Measurements from ENCODE around the gene CNOT10. TPM values are rescaled to one million over a fixed set of nuclear protein-coding genes. Genes with fewer than 3 reads are reported as not detected.
"Not testable (repeated sequence)": the region's sequence is repeated elsewhere in the genome, so short reads cannot be mapped to it uniquely, and the experiment has no call there.

CNOT10 gene
- total and polyA plus RNA-seq, 4 experiments from 2014 or later, result 33.6 to 47.6 (median 46.0) TPM

DNA sequence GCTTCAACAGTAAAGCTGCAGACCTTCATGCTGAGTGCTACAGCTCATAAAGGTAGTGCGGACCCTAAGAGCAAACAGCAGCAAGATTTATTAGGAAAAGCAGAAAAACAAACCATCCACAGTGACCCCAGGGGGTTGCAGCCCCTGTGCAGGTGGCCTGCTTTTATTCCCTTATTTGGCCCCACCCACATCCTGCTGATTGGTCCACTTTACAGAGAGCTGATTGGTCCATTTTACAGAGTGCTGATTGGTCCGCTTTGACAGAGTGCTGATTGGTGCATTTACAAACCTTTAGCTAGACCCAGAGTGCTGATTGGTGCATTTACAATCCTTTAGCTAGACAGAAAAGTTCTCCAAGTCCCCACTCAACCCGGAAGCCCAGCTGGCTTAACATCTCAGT is 11.3 kb upstream of the CNOT10 start:
- H3K4me3 ChIP-seq (ENCODE audit: low read length in 2 of 2); H3K36me3 Mint-ChIP-seq; H3K27ac ChIP-seq (ENCODE audit: low read depth, low read length); H3K9me3 ChIP-seq (ENCODE audit: control insufficient read depth in 1 of 2, low read length in 2 of 2); H3K4me3 Mint-ChIP-seq; H3K36me3 ChIP-seq (ENCODE audit: insufficient read depth, low read length); H3K27me3 Mint-ChIP-seq; H3K27ac Mint-ChIP-seq; DNase-seq; H3K9me3 Mint-ChIP-seq; intact Hi-C loops (cut with micrococcal nuclease); H3K27me3 ChIP-seq (ENCODE audit: insufficient read depth, low read length); H3K4me1 ChIP-seq (ENCODE audit: insufficient read depth, low read length); H3K4me1 Mint-ChIP-seq: not testable (repeated sequence)
- CTCF ChIA-PET (ENCODE audit: partially characterized antibody), result interaction anchor here (1.0 kb wide), 1 partner anchor 164 kb away, joined by 3 read pairs; no protein-coding TSS in a partner anchor
- POLR2A ChIA-PET (ENCODE audit: partially characterized antibody), result interaction anchor here (0.6 to 1.0 kb wide), 2 partner anchors 11 to 18 kb away, joined by 3 read pairs; partner anchors contain the start of gene CNOT10

DNA sequence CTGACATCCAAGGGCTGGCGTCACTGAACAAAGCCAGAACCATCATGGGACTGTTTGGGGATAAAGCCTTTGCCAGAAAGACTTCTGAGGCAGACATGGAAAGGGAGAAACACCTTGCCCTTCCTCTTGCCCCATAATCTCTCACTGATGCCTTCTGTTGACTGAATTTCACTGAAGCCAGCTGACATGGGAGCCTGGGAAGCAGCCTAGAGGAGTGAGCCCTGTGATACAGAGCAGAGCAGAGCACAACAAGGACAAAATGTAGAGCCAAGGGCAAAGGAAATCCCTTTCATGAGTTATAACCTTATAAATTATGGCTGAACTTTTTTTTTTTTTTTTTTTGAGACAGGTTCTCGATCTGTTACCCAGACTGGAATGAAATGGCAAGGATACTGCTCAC is 9.8 kb upstream of the CNOT10 start:
- CTCF ChIA-PET (ENCODE audit: partially characterized antibody), result no interaction called here
- Histone ChIP-seq H3K4me1 (ENCODE audit: insufficient read depth, low read length) (no peaks in the 10 kb centered on the region), H3K4me3 (ENCODE audit: low read length in 2 of 2) (no peak overlapping the region), H3K27ac (ENCODE audit: low read depth, low read length) (no peak overlapping the region), H3K36me3 (ENCODE audit: insufficient read depth, low read length) (no peaks in the 10 kb centered on the region), H3K27me3 (ENCODE audit: insufficient read depth, low read length) (no peaks in the 10 kb centered on the region), H3K9me3 (ENCODE audit: control insufficient read depth in 1 of 2, low read length in 2 of 2) (no peaks in the 10 kb centered on the region)
- Mint-ChIP-seq H3K4me1 (no peaks in the 10 kb centered on the region), H3K27ac (no peak overlapping the region), H3K9me3 (no peaks in the 10 kb centered on the region), H3K4me3 (no peak overlapping the region), H3K27me3 (peaks cover 0 to 2% of the 10 kb centered on the region in 2 donors), H3K36me3 (no peaks in the 10 kb centered on the region)
- no peak for DNase-seq
- intact Hi-C loops (cut with micrococcal nuclease), result no loop called here
- POLR2A ChIA-PET (ENCODE audit: partially characterized antibody), result no interaction called here

DNA sequence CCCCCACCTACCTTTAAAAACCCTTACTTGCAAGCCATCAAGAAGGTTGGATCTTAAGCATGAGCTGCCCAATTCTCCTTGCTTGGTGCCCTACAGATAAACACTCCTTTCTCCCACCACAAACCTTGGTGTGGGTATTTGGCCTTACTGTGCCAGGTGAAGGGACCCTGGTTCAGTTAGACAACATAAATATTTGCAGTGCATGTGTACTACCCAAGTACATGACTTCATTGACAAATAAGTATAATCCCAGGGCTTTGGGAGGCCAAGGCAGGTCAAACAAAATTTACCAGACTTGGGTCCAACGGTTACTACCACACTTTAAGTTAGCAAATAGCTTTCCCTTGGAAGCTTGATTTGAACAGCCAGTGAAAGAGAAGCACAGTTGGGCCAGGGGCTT is 9.3 kb upstream of the CNOT10 start:
- DNase-seq, result no peak
- CTCF ChIA-PET (ENCODE audit: partially characterized antibody), result no interaction called here
- H3K27me3 Mint-ChIP-seq, result peaks cover 0 to 2% of the 10 kb centered on the region in 2 donors
- no peak overlapping the region for H3K4me3 ChIP-seq (ENCODE audit: low read length in 2 of 2)
- H3K27ac ChIP-seq (ENCODE audit: low read depth, low read length), result no peak overlapping the region
- no peak overlapping the region for H3K27ac Mint-ChIP-seq
- no peaks in the 10 kb centered on the region for H3K9me3 Mint-ChIP-seq
- H3K4me3 Mint-ChIP-seq, result no peak overlapping the region
- intact Hi-C loops (cut with micrococcal nuclease), result no loop called here
- POLR2A ChIA-PET (ENCODE audit: partially characterized antibody), result no interaction called here
- no peaks in the 10 kb centered on the region for H3K36me3 Mint-ChIP-seq
- no peaks in the 10 kb centered on the region for H3K27me3 ChIP-seq (ENCODE audit: insufficient read depth, low read length)
- no peaks in the 10 kb centered on the region for H3K4me1 ChIP-seq (ENCODE audit: insufficient read depth, low read length)
- no peaks in the 10 kb centered on the region for H3K9me3 ChIP-seq (ENCODE audit: control insufficient read depth in 1 of 2, low read length in 2 of 2)
- H3K36me3 ChIP-seq (ENCODE audit: insufficient read depth, low read length), result no peaks in the 10 kb centered on the region
- H3K4me1 Mint-ChIP-seq, result no peaks in the 10 kb centered on the region

DNA sequence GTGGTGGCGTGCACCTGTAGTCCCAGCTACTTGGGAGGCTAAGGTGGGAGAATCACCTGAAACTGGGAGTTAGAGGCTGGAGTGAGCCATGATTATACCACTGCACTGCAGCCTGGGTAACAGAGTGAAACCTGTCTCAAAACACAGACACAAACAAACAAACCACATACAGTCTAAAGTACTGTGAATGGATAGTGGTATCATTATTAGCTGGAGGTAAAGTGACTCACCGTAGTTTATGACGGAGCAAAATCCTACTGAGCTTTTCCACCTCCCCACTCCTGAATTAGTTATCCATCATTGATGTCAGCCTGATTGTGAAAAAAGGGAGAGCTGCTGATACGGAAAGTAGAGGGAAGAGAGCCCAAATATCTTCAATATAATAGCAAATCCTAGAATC is 3.2 kb upstream of the CNOT10 start:
- intact Hi-C loops (cut with micrococcal nuclease), result loop anchor here (10.0 kb wide), 1 partner anchor 433 kb away; the partner anchor contains the start of gene CRTAP
- Mint-ChIP-seq H3K27ac (peak overlapping the region in 1 of 7 donors; percentile 46), H3K27me3 (peaks cover 0 to 2% of the 10 kb centered on the region in 2 donors), H3K4me1 (peaks cover 16 to 29% (median 19%) of the 10 kb centered on the region in 4 donors), H3K4me3 (no peak overlapping the region), H3K9me3 (no peaks in the 10 kb centered on the region), H3K36me3 (peaks cover 0 to 3% of the 10 kb centered on the region in 2 donors)
- DNase-seq, result no peak
- no peaks in the 10 kb centered on the region for H3K9me3 ChIP-seq (ENCODE audit: control insufficient read depth in 1 of 2, low read length in 2 of 2)
- H3K27ac ChIP-seq (ENCODE audit: low read depth, low read length), result no peak overlapping the region
- no peaks in the 10 kb centered on the region for H3K36me3 ChIP-seq (ENCODE audit: insufficient read depth, low read length)
- peaks cover 22% of the 10 kb centered on the region for H3K4me1 ChIP-seq (ENCODE audit: insufficient read depth, low read length)
- no peaks in the 10 kb centered on the region for H3K27me3 ChIP-seq (ENCODE audit: insufficient read depth, low read length)
- ChIA-PET POLR2A (ENCODE audit: partially characterized antibody) (no interaction called here), CTCF (ENCODE audit: partially characterized antibody) (no interaction called here)
- H3K4me3 ChIP-seq (ENCODE audit: low read length in 2 of 2), result no peak overlapping the region

DNA sequence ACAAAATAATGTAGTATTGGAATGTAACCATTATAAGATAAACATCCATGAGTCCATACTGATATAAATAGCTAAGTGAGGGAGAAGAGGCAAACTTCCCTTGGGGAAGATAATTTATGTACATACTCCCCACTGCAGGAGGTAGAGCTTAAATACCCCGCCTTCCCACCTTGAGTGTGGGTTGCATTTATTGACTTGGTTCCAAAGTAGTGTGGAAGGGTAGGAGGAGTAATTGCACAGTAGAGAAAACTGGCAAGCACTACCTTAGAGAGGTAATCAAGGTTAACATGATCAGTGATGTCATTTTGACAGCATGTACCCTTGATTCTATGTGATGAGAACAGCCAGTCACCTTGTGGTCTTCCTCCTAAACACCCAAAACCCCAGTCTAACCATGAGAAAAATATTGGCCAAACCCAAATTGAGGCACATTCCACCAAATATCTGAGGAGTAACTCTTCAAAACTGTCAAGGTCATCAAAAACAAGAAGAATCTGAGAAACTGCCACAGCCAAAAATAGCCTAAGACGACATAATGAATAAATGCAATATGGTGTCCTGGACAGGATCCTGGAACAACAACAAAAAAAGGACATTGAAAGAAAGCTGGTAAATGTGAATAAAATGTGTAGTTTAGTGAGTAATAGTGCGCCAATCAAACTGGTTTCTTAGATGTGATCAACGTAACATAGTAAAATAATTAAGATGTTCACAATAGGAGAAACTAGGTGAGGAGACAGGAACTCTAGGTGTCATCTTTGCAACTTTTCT is 774 bp upstream of the CNOT10 start:
- no peak for DNase-seq
- no peaks in the 10 kb centered on the region for H3K9me3 Mint-ChIP-seq
- peaks cover 0 to 2% of the 10 kb centered on the region in 2 donors for H3K27me3 Mint-ChIP-seq
- Histone ChIP-seq H3K4me3 (ENCODE audit: low read length in 2 of 2) (peak overlapping the region in 1 of 2 donors; percentile 95), H3K9me3 (ENCODE audit: control insufficient read depth in 1 of 2, low read length in 2 of 2) (no peaks in the 10 kb centered on the region), H3K36me3 (ENCODE audit: insufficient read depth, low read length) (no peaks in the 10 kb centered on the region), H3K4me1 (ENCODE audit: insufficient read depth, low read length) (peaks cover 30% of the 10 kb centered on the region), H3K27me3 (ENCODE audit: insufficient read depth, low read length) (no peaks in the 10 kb centered on the region), H3K27ac (ENCODE audit: low read depth, low read length) (peak overlapping the region; percentile 80)
- ChIA-PET POLR2A (ENCODE audit: partially characterized antibody) (interaction anchor here (0.7 to 1.7 kb wide), 5 partner anchors 115 to 1152 kb away, joined by 3 to 14 read pairs (median 3); partner anchors contain the start of genes DYNC1LI1 and STT3B), CTCF (ENCODE audit: partially characterized antibody) (interaction anchor here (1.1 kb wide), 1 partner anchor 21 kb away, joined by 5 read pairs; no protein-coding TSS in a partner anchor)
- H3K4me1 Mint-ChIP-seq, result peaks cover 25 to 41% (median 33%) of the 10 kb centered on the region in 4 donors
- H3K27ac Mint-ChIP-seq, result peak overlapping the region; percentile 87 to 99 (median 96)
- peaks cover 4 to 6% of the 10 kb centered on the region in 2 donors for H3K36me3 Mint-ChIP-seq
- peak overlapping the region; percentile 90 to 94 (median 93) for H3K4me3 Mint-ChIP-seq
- intact Hi-C loops (cut with micrococcal nuclease), result loop anchor here (1.0 to 10.0 kb wide), 3 partner anchors 291 to 578 kb away; partner anchors contain the start of genes CRTAP and GPD1L

DNA sequence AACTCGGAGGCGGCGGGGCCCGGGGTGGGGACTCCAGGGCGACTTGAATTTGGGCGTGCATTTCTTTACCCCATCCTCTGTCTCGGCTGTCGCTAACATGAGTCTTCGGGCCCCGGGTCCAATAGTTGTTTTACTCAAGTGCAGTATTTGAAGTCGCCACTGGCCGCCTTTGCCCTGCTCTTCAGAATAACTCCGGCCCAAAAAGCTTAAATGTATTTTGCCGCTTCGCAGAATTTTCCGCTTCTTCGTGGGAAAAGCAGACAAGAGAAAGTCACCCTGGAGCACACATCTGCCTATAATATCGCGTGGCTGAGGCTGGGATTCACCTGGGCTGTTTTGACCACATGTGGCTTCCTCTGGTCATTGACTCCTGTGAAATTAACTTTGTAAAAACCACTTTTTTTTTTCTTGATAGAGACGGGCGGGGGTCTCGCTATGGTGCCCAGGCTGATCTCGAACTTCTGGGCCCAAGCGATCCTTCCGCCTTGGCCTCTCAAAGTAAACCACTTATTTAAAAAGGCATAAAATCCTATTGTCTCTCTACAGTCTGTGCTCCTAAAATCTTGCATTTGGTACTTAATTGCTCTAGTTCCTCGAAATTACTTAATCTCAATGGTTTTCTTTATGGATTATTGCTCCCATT is 676 bp downstream of the CNOT10 start:
- H3K9me3 ChIP-seq (ENCODE audit: control insufficient read depth in 1 of 2, low read length in 2 of 2), result no peaks in the 10 kb centered on the region
- ChIA-PET POLR2A (ENCODE audit: partially characterized antibody) (interaction anchor here (0.6 to 1.7 kb wide), 9 partner anchors 12 to 1153 kb away, joined by 3 to 14 read pairs (median 3); partner anchors contain the start of genes CRTAP, DYNC1LI1 and STT3B), CTCF (ENCODE audit: partially characterized antibody) (interaction anchor here (1.1 kb wide), 2 partner anchors 20 to 116 kb away, joined by 3 to 5 read pairs; partner anchors contain the start of gene DYNC1LI1)
- Mint-ChIP-seq H3K27me3 (no peaks in the 10 kb centered on the region), H3K9me3 (no peaks in the 10 kb centered on the region), H3K36me3 (peaks cover 6 to 12% of the 10 kb centered on the region in 2 donors), H3K4me1 (peaks cover 29 to 47% (median 39%) of the 10 kb centered on the region in 4 donors), H3K4me3 (peak overlapping the region; percentile 90 to 94 (median 93)), H3K27ac (peak overlapping the region; percentile 87 to 99 (median 97))
- H3K4me3 ChIP-seq (ENCODE audit: low read length in 2 of 2), result peak overlapping the region; percentile 50 to 95
- peaks cover 30% of the 10 kb centered on the region for H3K4me1 ChIP-seq (ENCODE audit: insufficient read depth, low read length)
- H3K27ac ChIP-seq (ENCODE audit: low read depth, low read length), result peak overlapping the region; percentile 80
- intact Hi-C loops (cut with micrococcal nuclease), result loop anchor here (1.0 to 10.0 kb wide), 6 partner anchors 115 to 1153 kb away; partner anchors contain the start of genes CMTM6, CRTAP, DYNC1LI1 and STT3B
- DNase-seq, result no peak
- H3K27me3 ChIP-seq (ENCODE audit: insufficient read depth, low read length), result no peaks in the 10 kb centered on the region
- H3K36me3 ChIP-seq (ENCODE audit: insufficient read depth, low read length), result no peaks in the 10 kb centered on the region

DNA sequence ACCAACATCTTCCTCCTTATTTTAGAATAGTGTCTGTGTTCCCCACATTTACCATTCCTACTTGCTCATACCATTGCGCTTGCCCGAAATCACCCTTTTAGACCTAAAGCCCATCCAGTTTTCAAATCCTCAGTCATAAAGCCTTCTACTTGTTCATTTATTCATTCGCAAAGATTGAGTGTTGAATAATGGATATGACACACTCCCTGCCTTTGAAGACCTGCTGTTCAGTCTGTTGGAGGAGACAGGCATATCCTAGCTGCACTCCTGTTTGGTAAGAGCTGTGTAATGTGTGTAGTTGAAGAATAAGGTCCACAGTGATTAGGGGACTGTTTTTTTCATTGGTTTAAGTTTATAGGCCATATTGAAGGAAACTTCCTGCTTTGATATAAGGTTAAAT is 1.7 kb downstream of the CNOT10 start:
- H3K27me3 ChIP-seq (ENCODE audit: insufficient read depth, low read length), result no peaks in the 10 kb centered on the region
- CTCF ChIA-PET (ENCODE audit: partially characterized antibody), result no interaction called here
- Mint-ChIP-seq H3K4me3 (peak overlapping the region; percentile 25 to 94 (median 92)), H3K4me1 (peaks cover 29 to 47% (median 39%) of the 10 kb centered on the region in 4 donors), H3K27me3 (no peaks in the 10 kb centered on the region), H3K36me3 (peaks cover 6 to 12% of the 10 kb centered on the region in 2 donors), H3K27ac (peak overlapping the region; percentile 74 to 99 (median 97)), H3K9me3 (no peaks in the 10 kb centered on the region)
- no peak overlapping the region for H3K4me3 ChIP-seq (ENCODE audit: low read length in 2 of 2)
- intact Hi-C loops (cut with micrococcal nuclease), result loop anchor here (10.0 kb wide), 1 partner anchor 428 kb away; the partner anchor contains the start of gene CRTAP
- H3K36me3 ChIP-seq (ENCODE audit: insufficient read depth, low read length), result no peaks in the 10 kb centered on the region
- H3K4me1 ChIP-seq (ENCODE audit: insufficient read depth, low read length), result peaks cover 32% of the 10 kb centered on the region
- no peak overlapping the region for H3K27ac ChIP-seq (ENCODE audit: low read depth, low read length)
- DNase-seq, result no peak
- POLR2A ChIA-PET (ENCODE audit: partially characterized antibody), result interaction anchor here (0.7 kb wide), 1 partner anchor 16 kb away, joined by 3 read pairs; no protein-coding TSS in a partner anchor
- no peaks in the 10 kb centered on the region for H3K9me3 ChIP-seq (ENCODE audit: control insufficient read depth in 1 of 2, low read length in 2 of 2)
